A549 (cell line): ENCODE measurements around the gene CRYGC. TPM values are rescaled to one million over a fixed set of nuclear protein-coding genes. Genes with fewer than 3 reads are reported as not detected.
A peak's percentile ranks its signal among the peaks of the same experiment; 100 is the strongest.
"Not testable (repeated sequence)": the region's sequence is repeated elsewhere in the genome, so short reads cannot be mapped to it uniquely, and the experiment has no call there.

ENCODE experiments used
- ATAC-seq, 2 experiments: fragments of 200-7000 bp in 1 of 2; fragments of >200 bp in 1 of 2; cut with Nextera tagmentation in 1 of 2; cut with Tn5 transposase in 1 of 2; 3 replicates each; pipeline versions ENCODE4 v1.8.0 to v1.9.1; 2018 to 2020; ENCODE audit warnings: mild to moderate bottlenecking in 1 of 2, moderate library complexity in 1 of 2
- CTCF ChIA-PET: fragments of 300-600 bp; sonication (Branson Sonifier 250); formaldehyde crosslinking; extraction: SDS; loops from one replicate; lab custom pipeline; 2021; ENCODE audit warnings: antibody characterized with exemption, inconsistent platforms; lab: Yijun Ruan, JAX
- POLR2A ChIA-PET: fragments of 350-600 bp; formaldehyde crosslinking; extraction: SDS; loops from one replicate; lab custom pipeline; 2021; ENCODE audit warnings: antibody characterized with exemption, inconsistent platforms; lab: Yijun Ruan, JAX
- DNase-seq, 2 experiments: peaks; one replicate each; pipeline versions ENCODE4 v3.0.0 to v3.0.0-alpha.2; 2011 to 2016; ENCODE audit warnings: low read depth in 1 of 2, low spot score in 1 of 2
- FAIRE-seq: peaks from 2 replicates; lab custom pipeline; 2011; peaks lifted over from hg19 to GRCh38; lab: Jason Lieb, UNC
- H3K27ac ChIP-seq, 2 experiments: fragments of >200 bp; sonication (Bioruptor Twin); formaldehyde crosslinking; 3 replicates each; pipeline ENCODE4 v1.5.1; 2016 to 2017
- H3K4me1 ChIP-seq: fragments of >200 bp; sonication (Bioruptor Twin); formaldehyde crosslinking; 3 replicates; pipeline ENCODE4 v1.6.1; 2016
- H3K4me2 ChIP-seq: fragments of >200 bp; sonication (Bioruptor Twin); formaldehyde crosslinking; 3 replicates; pipeline ENCODE4 v1.6.1; 2016
- H3K4me3 ChIP-seq: fragments of >200 bp; sonication (Bioruptor Twin); formaldehyde crosslinking; 3 replicates; pipeline ENCODE4 v1.5.1; 2016
- H3K9me3 ChIP-seq: fragments of >200 bp; sonication (Bioruptor Twin); formaldehyde crosslinking; 3 replicates; pipeline ENCODE4 v1.6.1; 2016
- BHLHE40 ChIP-seq: IDR thresholded peaks from 2 replicates; pipeline ENCODE4 v1.6.1; 2012; ENCODE audit warnings: low read depth, low read length, inconsistent platforms
- CBX2 ChIP-seq: fragments of 200-600 bp; sonication (generic); IDR thresholded peaks from 2 replicates; pipeline ENCODE4 v1.6.1; 2016; ENCODE audit warnings: low read depth, mild to moderate bottlenecking, borderline replicate concordance
- CBX8 ChIP-seq: fragments of 200-600 bp; sonication (generic); IDR thresholded peaks from 2 replicates; pipeline ENCODE4 v1.6.1; 2016
- CHD2 ChIP-seq: fragments of 150-350 bp; IDR thresholded peaks from 2 replicates; pipeline ENCODE4 v1.6.1; 2014; ENCODE audit warnings: low read length; ENCODE audit not compliant: partially characterized antibody
- EHMT2 ChIP-seq: fragments of 200-600 bp; sonication (generic); IDR thresholded peaks from 2 replicates; pipeline ENCODE4 v1.6.1; 2016; ENCODE audit warnings: antibody characterized with exemption, low read depth, mild to moderate bottlenecking, moderate library complexity
- ESRRA ChIP-seq: fragments of 150-350 bp; IDR thresholded peaks from 2 replicates; pipeline ENCODE4 v1.6.1; 2014; ENCODE audit warnings: mild to moderate bottlenecking, low read length, borderline replicate concordance
- FOSL2 ChIP-seq, 2 experiments: fragments of 450-650 bp in 1 of 2; fragments of >200 bp in 1 of 2; sonication (Bioruptor Twin) in 1 of 2; formaldehyde crosslinking; IDR thresholded peaks; 2 replicates each; pipeline versions ENCODE4 v1.5.0 to v1.6.1; 2016 to 2020; ENCODE audit warnings: mild to moderate bottlenecking in 1 of 2, moderate library complexity in 1 of 2
- FOXS1 ChIP-seq: fragments of 250-450 bp; sonication (Bioruptor Pico); IDR thresholded peaks from 2 replicates; pipeline ENCODE4 v1.5.0; 2020; ENCODE audit warnings: mild to moderate bottlenecking, moderate library complexity
- HEYL ChIP-seq: fragments of 250-450 bp; sonication (Bioruptor Pico); IDR thresholded peaks from 2 replicates; pipeline ENCODE4 v1.8.0; 2021; ENCODE audit warnings: mild to moderate bottlenecking, moderate library complexity
- JUN ChIP-seq, 2 experiments: fragments of >200 bp; sonication (Bioruptor Twin); formaldehyde crosslinking; IDR thresholded peaks; 2 replicates in 1 of 2; 3 replicates in 1 of 2; pipeline ENCODE4 v1.6.1; 2016 to 2017
- KDM5A ChIP-seq: fragments of 200-600 bp; sonication (generic); IDR thresholded peaks from 2 replicates; pipeline ENCODE4 v1.6.1; 2016; ENCODE audit warnings: antibody characterized with exemption, mild to moderate bottlenecking
- MAZ ChIP-seq: fragments of 150-350 bp; IDR thresholded peaks from 2 replicates; pipeline ENCODE4 v1.6.1; 2014; ENCODE audit warnings: antibody characterized with exemption, low read depth, low read length, borderline replicate concordance
- NPAS2 ChIP-seq: fragments of 250-450 bp; sonication (Bioruptor Pico); IDR thresholded peaks from 2 replicates; pipeline ENCODE4 v1.8.0; 2022; ENCODE audit warnings: mild to moderate bottlenecking, moderate library complexity, borderline replicate concordance
- NR3C1 ChIP-seq: fragments of >200 bp; sonication (Bioruptor Twin); formaldehyde crosslinking; IDR thresholded peaks from 3 replicates; pipeline ENCODE4 v1.6.1; 2017
- RARB ChIP-seq: fragments of 250-450 bp; sonication (Bioruptor Pico); IDR thresholded peaks from 2 replicates; pipeline ENCODE4 v1.8.0; 2021; ENCODE audit warnings: mild to moderate bottlenecking, moderate library complexity
- SMC3 ChIP-seq: fragments of >200 bp; sonication (Bioruptor Twin); formaldehyde crosslinking; IDR thresholded peaks from 3 replicates; pipeline ENCODE4 v1.6.1; 2018; ENCODE audit warnings: inconsistent platforms
- ZC3H11A ChIP-seq: fragments of 450-650 bp; IDR thresholded peaks from 2 replicates; pipeline ENCODE4 v1.6.1; 2014; ENCODE audit warnings: antibody characterized with exemption, mild to moderate bottlenecking
- ZFP36 ChIP-seq: fragments of 450-650 bp; IDR thresholded peaks from 2 replicates; pipeline ENCODE4 v1.6.1; 2014; ENCODE audit warnings: borderline replicate concordance; ENCODE audit not compliant: partially characterized antibody
- WGBS: methylation state at CpG from one replicate; pipeline ENCODE4 v1.1.6; 2017; ENCODE audit errors: missing lambda C conversion rate; 5-methylcytosine and 5-hydroxymethylcytosine counted together
- polyA plus RNA-seq, 4 experiments: library from polyadenylated mRNA; depleted of rRNA in 3 of 4; stranded (reverse); fragments of >200 nt; fragmentation: RNase III in 1 of 4; extraction: RNeasy Plus Mini Kit Qiagen cat#74134 plus additional on column Dnase treatment in 1 of 4; gene quantifications; 2 replicates in 3 of 4; 3 replicates in 1 of 4; pipeline ENCODE4 v1.2.3, GENCODE V29; 2011 to 2017
- TF ChIP-seq, protein P1 (sequence below): IDR thresholded peaks from 2 replicates; pipeline ENCODE4 v1.6.1; 2012
- TF ChIP-seq, protein P2 (sequence below): fragments of >200 bp; sonication (Bioruptor Twin); formaldehyde crosslinking; IDR thresholded peaks from 2 replicates; pipeline ENCODE4 v1.6.1; 2016
- TF ChIP-seq, protein P3 (sequence below): fragments of >200 bp; sonication (Bioruptor Twin); formaldehyde crosslinking; IDR thresholded peaks from 3 replicates; pipeline ENCODE4 v1.6.1; 2016
- TF ChIP-seq, protein P4 (sequence below): IDR thresholded peaks from 2 replicates; pipeline ENCODE4 v1.6.1; 2012
- TF ChIP-seq, protein P5 (sequence below): fragments of >200 bp; sonication (Bioruptor Twin); formaldehyde crosslinking; IDR thresholded peaks from 3 replicates; pipeline ENCODE4 v1.5.1; 2016
- TF ChIP-seq, protein P6 (sequence below): IDR thresholded peaks from 2 replicates; pipeline ENCODE4 v1.6.1; 2012; ENCODE audit warnings: low read depth, borderline replicate concordance

Gene CRYGC
- polyA plus RNA-seq, 2 of the 4 experiments (the other 2 are of a cell fraction) = not detected

DNA sequence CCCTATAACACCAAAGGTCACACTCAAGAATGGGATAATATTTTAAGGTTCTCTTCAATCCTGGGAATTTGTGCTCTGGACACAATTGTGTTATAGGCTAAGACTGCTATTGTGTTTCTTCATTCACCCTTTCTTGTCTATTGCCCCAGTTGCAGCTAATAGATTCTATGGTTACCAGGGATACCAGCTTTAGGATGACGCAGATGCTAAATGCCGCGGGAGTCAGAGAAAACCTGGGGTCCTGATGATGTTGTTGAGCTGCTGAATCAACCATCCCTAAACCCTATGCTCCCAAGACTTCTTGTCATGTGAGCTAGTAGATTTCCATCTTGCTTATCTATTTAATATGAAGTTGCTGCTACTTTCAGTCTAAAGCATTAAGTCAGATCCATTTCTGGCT is 10.7 kb downstream of the CRYGC start (continued):
- TF ChIP-seq, protein P1, sequence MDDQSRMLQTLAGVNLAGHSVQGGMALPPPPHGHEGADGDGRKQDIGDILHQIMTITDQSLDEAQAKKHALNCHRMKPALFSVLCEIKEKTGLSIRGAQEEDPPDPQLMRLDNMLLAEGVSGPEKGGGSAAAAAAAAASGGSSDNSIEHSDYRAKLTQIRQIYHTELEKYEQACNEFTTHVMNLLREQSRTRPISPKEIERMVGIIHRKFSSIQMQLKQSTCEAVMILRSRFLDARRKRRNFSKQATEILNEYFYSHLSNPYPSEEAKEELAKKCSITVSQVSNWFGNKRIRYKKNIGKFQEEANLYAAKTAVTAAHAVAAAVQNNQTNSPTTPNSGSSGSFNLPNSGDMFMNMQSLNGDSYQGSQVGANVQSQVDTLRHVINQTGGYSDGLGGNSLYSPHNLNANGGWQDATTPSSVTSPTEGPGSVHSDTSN = no peak
- no peak for TF ChIP-seq FOSL2 (IDR thresholded peaks at IDR 0.05)
- TF ChIP-seq FOSL2 (CRISPR knock-in tag; IDR thresholded peaks at IDR 0.05) = no peak
- no peak for TF ChIP-seq FOXS1
- TF ChIP-seq SMC3 = no peak
- TF ChIP-seq BHLHE40 = no peak
- TF ChIP-seq ZC3H11A = no peak
- no peak for TF ChIP-seq KDM5A

DNA sequence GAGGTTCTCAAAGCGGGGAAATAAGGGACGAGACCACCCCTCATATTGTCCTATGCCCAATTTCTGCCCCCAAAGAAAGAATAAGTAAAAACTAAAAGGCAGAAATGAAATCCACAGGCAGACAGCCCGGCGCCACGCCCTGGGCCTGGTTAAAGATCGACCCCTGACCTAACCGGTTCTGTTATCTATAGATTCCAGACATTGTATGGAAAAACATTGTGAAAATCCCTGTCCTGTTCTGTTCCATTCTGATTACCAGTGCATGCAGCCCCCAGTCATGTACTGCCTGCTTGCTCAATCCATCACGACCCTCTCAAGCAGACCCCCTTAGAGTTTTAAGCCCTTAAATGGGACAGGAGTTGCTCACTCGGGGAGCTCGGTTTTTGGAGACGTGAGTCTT is 12.2 kb downstream of the CRYGC start:
- POLR2A ChIA-PET, H3K27ac ChIP-seq, DNase-seq, H3K4me1 ChIP-seq, CTCF ChIA-PET, H3K4me3 ChIP-seq, H3K4me2 ChIP-seq, FAIRE-seq, ATAC-seq, H3K9me3 ChIP-seq: not testable (repeated sequence)
- 85% methylated on average over 11 of the region's 11 CpGs for WGBS

DNA sequence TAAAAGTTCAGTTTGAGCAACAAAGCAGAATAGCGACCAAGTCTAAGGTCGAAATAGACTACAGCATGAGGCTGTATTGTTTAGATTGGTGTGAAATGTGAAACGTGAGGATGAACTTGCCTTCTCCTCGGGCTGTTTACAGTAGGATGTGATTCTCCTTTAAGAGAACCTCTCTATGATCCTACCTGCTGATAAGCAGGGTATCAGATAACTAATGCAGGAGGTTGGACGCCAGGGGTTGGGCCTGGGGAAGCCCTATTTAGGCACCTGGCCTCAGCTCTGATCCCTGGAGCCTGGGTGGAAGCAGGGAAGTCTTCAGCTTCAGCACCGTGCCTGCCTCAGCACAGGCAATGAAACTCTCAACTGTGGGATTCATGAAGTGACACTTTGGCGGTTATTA is 16.7 kb downstream of the CRYGC start:
- no peak for FAIRE-seq
- peak in 1 of 2 experiments; percentile 44; a peak in 2 of 6 replicates for ATAC-seq
- no peak for DNase-seq
- TF ChIP-seq, protein P2, sequence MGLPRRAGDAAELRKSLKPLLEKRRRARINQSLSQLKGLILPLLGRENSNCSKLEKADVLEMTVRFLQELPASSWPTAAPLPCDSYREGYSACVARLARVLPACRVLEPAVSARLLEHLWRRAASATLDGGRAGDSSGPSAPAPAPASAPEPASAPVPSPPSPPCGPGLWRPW = no peak
- TF ChIP-seq, protein P3, sequence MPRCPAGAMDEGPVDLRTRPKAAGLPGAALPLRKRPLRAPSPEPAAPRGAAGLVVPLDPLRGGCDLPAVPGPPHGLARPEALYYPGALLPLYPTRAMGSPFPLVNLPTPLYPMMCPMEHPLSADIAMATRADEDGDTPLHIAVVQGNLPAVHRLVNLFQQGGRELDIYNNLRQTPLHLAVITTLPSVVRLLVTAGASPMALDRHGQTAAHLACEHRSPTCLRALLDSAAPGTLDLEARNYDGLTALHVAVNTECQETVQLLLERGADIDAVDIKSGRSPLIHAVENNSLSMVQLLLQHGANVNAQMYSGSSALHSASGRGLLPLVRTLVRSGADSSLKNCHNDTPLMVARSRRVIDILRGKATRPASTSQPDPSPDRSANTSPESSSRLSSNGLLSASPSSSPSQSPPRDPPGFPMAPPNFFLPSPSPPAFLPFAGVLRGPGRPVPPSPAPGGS = no peak
- TF ChIP-seq NPAS2 (CRISPR knock-in tag) = no peak
- no peak for TF ChIP-seq ESRRA
- TF ChIP-seq NR3C1 = no peak
- TF ChIP-seq, protein P4, sequence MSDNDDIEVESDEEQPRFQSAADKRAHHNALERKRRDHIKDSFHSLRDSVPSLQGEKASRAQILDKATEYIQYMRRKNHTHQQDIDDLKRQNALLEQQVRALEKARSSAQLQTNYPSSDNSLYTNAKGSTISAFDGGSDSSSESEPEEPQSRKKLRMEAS = no peak
- no peak for TF ChIP-seq JUN (IDR thresholded peaks at IDR 0.05)
- TF ChIP-seq CBX8 = no peak
- no peak for TF ChIP-seq FOSL2 (IDR thresholded peaks at IDR 0.05)
- TF ChIP-seq FOSL2 (CRISPR knock-in tag; IDR thresholded peaks at IDR 0.05) = no peak
- no peak overlapping the region for H3K27ac ChIP-seq
- ChIA-PET CTCF (no interaction called here), POLR2A (no interaction called here)
- no peak overlapping the region for H3K4me3 ChIP-seq
- H3K9me3 ChIP-seq = no peaks in the 10 kb centered on the region
- no peaks in the 10 kb centered on the region for H3K4me1 ChIP-seq
- no peak overlapping the region for H3K4me2 ChIP-seq
- 42% methylated on average over 7 of the region's 7 CpGs for WGBS

DNA sequence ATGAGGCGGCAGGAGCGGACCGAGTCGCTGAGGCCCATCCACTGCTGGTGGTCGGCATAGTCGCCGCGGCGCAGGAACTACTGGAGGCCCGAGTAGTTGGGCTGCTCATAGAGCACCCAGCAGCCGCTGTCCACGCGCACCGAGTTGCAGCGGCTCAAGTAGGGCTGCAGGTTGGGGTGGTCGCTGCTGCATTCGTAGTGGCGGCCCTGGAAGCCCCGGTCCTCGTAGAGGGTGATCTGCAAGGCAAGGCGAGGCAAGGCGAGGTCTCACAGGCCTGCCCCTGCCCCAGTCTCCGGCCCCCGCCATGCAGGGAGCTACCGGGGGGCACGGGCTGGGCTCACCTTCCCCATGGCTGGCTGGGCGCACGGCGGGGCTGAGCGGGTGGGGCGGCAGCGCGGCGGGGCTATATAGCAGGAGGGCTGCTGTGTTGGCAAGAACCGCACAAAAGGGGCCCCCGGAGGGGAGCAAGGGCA is 17.3 kb downstream of the CRYGC start:
- H3K9me3 ChIP-seq, H3K4me2 ChIP-seq, H3K4me3 ChIP-seq, DNase-seq, POLR2A ChIA-PET, ATAC-seq, FAIRE-seq, H3K4me1 ChIP-seq, H3K27ac ChIP-seq: not testable (repeated sequence)
- WGBS = 92% methylated on average over 32 of the region's 36 CpGs
- CTCF ChIA-PET = interaction anchor here (2.3 kb wide), 1 partner anchor 10 kb away, joined by 12 read pairs; no protein-coding TSS in a partner anchor

DNA sequence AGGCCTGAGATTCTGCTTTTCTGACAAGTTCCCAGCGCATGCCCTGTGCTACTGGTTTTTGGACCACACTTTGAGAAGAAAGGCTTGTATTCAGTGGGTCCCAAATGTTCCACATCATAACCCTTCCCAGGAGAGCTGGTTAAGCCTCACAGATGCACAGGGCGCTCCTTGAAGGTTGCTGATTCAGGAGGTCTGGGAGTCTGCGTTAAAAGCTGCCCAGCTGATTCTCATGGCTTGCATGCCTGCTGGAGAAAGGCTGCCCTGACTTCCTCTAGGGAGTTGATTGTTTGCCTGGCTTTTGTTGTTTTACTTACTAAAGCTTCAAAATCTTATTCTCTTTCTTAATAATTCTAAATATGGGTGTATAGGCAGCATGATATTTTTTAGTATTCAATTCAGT is 26.0 kb downstream of the CRYGC start:
- DNase-seq (no peak), ATAC-seq (no peak), FAIRE-seq (no peak)
- H3K4me1 ChIP-seq = peaks cover 5% of the 10 kb centered on the region; the same call in 1 of the 3 replicates
- H3K4me2 ChIP-seq = no peak overlapping the region
- WGBS = 83% methylated on average over 3 of the region's 3 CpGs
- H3K27ac ChIP-seq = no peak overlapping the region
- H3K9me3 ChIP-seq = no peaks in the 10 kb centered on the region
- POLR2A ChIA-PET = no interaction called here
- no peak overlapping the region for H3K4me3 ChIP-seq
- CTCF ChIA-PET = interaction anchor here (0.9 to 3.1 kb wide), 5 partner anchors 40 to 362 kb away, joined by 3 to 27 read pairs (median 4); partner anchors contain the start of gene IDH1
- no peak for TF ChIP-seq CHD2
- TF ChIP-seq EHMT2 = no peak
- no peak for TF ChIP-seq MAZ
- TF ChIP-seq CBX2 = no peak
- TF ChIP-seq, protein P5, sequence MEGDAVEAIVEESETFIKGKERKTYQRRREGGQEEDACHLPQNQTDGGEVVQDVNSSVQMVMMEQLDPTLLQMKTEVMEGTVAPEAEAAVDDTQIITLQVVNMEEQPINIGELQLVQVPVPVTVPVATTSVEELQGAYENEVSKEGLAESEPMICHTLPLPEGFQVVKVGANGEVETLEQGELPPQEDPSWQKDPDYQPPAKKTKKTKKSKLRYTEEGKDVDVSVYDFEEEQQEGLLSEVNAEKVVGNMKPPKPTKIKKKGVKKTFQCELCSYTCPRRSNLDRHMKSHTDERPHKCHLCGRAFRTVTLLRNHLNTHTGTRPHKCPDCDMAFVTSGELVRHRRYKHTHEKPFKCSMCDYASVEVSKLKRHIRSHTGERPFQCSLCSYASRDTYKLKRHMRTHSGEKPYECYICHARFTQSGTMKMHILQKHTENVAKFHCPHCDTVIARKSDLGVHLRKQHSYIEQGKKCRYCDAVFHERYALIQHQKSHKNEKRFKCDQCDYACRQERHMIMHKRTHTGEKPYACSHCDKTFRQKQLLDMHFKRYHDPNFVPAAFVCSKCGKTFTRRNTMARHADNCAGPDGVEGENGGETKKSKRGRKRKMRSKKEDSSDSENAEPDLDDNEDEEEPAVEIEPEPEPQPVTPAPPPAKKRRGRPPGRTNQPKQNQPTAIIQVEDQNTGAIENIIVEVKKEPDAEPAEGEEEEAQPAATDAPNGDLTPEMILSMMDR = no peak
- TF ChIP-seq BHLHE40 = no peak
- no peak for TF ChIP-seq CBX8
- no peak for TF ChIP-seq FOXS1
- TF ChIP-seq ZFP36 = no peak
- no peak for TF ChIP-seq HEYL (CRISPR knock-in tag)
- TF ChIP-seq RARB (CRISPR knock-in tag) = no peak
- TF ChIP-seq, protein P6, sequence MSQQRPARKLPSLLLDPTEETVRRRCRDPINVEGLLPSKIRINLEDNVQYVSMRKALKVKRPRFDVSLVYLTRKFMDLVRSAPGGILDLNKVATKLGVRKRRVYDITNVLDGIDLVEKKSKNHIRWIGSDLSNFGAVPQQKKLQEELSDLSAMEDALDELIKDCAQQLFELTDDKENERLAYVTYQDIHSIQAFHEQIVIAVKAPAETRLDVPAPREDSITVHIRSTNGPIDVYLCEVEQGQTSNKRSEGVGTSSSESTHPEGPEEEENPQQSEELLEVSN = no peak
